ENCODE data around the gene ILF2. TPM values are rescaled to one million over a fixed set of nuclear protein-coding genes. Genes with fewer than 3 reads are reported as not detected.

The ILF2 gene
- total and polyA plus RNA-seq, 2 of the 13 experiments (the other 11 are each of a cell fraction or from before 2014, with no cell fraction given): 292 to 366 TPM

- no peak for TF ChIP-seq ZNF576 (CRISPR knock-in tag; IDR thresholded peaks at IDR 0.05)
- TF ChIP-seq ZNF343 (CRISPR knock-in tag; IDR thresholded peaks at IDR 0.05): no peak
- no peak for TF ChIP-seq NR2F1 (CRISPR knock-in tag; IDR thresholded peaks at IDR 0.05)
Observed at GRCh38 chr1:153619171-153619570, 51.6 kb downstream of the ILF2 start (continued).

- ChIA-PET CTCF (ENCODE audit: low intra/inter-chr PET ratio, low total read pairs) (no interaction called here), POLR2A (interaction anchor here (1.2 to 15.2 kb wide), 3 partner anchors 6 to 13 kb away, joined by 3 to 390 read pairs (median 12); partner anchors contain the start of genes S100A13, S100A14 and S100A16)
- H3K27me3 ChIP-seq (ENCODE audit: control insufficient read depth in 1 of 2, insufficient read depth in 2 of 2, low read length in 2 of 2): no peaks in the 10 kb centered on the region
- H3K4me3 ChIP-seq (replicated peaks in 1 of 3; ENCODE audit: insufficient read depth in 1 of 3, low read depth in 2 of 3, low read length in 3 of 3): no peak overlapping the region
- intact Hi-C loops (cut with micrococcal nuclease; ENCODE audit: unreplicated experiment) (no loop called here), in situ Hi-C loops (cut with HindIII; ENCODE audit: extremely low pct_ligation_motif_present, low pct_unique_long_range_greater_than_20kb) (no loop called here)
- ATAC-seq (no peak), DNase-seq (ENCODE audit: low spot score) (no peak), FAIRE-seq (no peak)
- no TSS peak for BruUV-seq (replicated peaks)
- H3K4me2 ChIP-seq (ENCODE audit: low read depth, low read length): no peak overlapping the region
- 96% methylated on average over 4 of the region's 6 CpGs for WGBS (ENCODE audit: low lambda C conversion rate)
- no peaks in the 10 kb centered on the region for H4K20me1 ChIP-seq (ENCODE audit: insufficient read depth, low read length)
- no peaks in the 10 kb centered on the region for H3K9me3 ChIP-seq (ENCODE audit: low read length)
- H3K4me1 ChIP-seq (ENCODE audit: insufficient read depth, low read length): peaks cover 46% of the 10 kb centered on the region
- H3K9ac ChIP-seq (ENCODE audit: insufficient read depth, low read depth, low read length): no peak overlapping the region
- peaks cover 1 to 2% of the 10 kb centered on the region in 2 experiments; a peak in 1 of 5 replicates for H3K36me3 ChIP-seq (replicated peaks in 1 of 2; ENCODE audit: control insufficient read depth in 1 of 2, insufficient read depth in 2 of 2, low read length in 2 of 2)
- H2AFZ ChIP-seq (ENCODE audit: low read length): no peak overlapping the region
- H3K27ac ChIP-seq (ENCODE audit: extremely low read length, insufficient read depth, low read length): no peak overlapping the region
- peaks cover 3% of the 10 kb centered on the region for H3K79me2 ChIP-seq (ENCODE audit: insufficient read depth, low read length)
- TF ChIP-seq ZNF333 (CRISPR knock-in tag; IDR thresholded peaks at IDR 0.05; ENCODE audit: borderline replicate concordance) (no peak), CEBPZ (IDR thresholded peaks at IDR 0.05; ENCODE audit: low read length) (no peak), ZBTB25 (CRISPR knock-in tag; IDR thresholded peaks at IDR 0.05) (no peak), IKZF4 (CRISPR knock-in tag; IDR thresholded peaks at IDR 0.05; ENCODE audit: borderline replicate concordance, low read depth, not compliant biosample characterization) (no peak), EP300 (IDR thresholded peaks at IDR 0.05; ENCODE audit: low read depth in 2 of 2, low read length in 2 of 2) (no peak), EP300 (CRISPR knock-in tag; IDR thresholded peaks at IDR 0.05; ENCODE audit: borderline replicate concordance) (no peak), SAP130 (CRISPR knock-in tag; IDR thresholded peaks at IDR 0.05; ENCODE audit: low read depth) (no peak), FOXP4 (CRISPR knock-in tag; IDR thresholded peaks at IDR 0.05) (no peak), ZXDC (CRISPR knock-in tag; IDR thresholded peaks at IDR 0.05) (no peak), NFE2L2 (IDR thresholded peaks at IDR 0.05; ENCODE audit: low read length) (no peak), NFRKB (IDR thresholded peaks at IDR 0.05) (no peak)
Observed at GRCh38 chr1:153617663-153618062, 53.1 kb downstream of the ILF2 start.
